Neural cell (in vitro differentiated cells): ENCODE results near the gene TCF12. TPM values are rescaled to one million over a fixed set of nuclear protein-coding genes. Genes with fewer than 3 reads are reported as not detected.

Source experiments
- H2AFZ ChIP-seq: fragments of 200-600, 300-800 bp; sonication (generic), shearing (Covaris generic); 2 replicates; pipeline ENCODE4 v1.6.0; 2014; ENCODE audit warnings: low read depth, mild to moderate bottlenecking, antibody characterized with exemption, low read length, moderate library complexity
- H3F3A ChIP-seq: fragments of 200-600 bp; shearing (Covaris generic); 2 replicates; pipeline ENCODE4 v1.6.1; 2016; ENCODE audit warnings: mild to moderate bottlenecking, moderate library complexity, mixed read lengths, antibody characterized with exemption, low read length; ENCODE audit not compliant: insufficient read depth, poor library complexity, severe bottlenecking
- H3K27ac ChIP-seq: fragments of 200-600, 300-800 bp; sonication (generic), shearing (Covaris generic); 2 replicates; pipeline ENCODE4 v1.5.1; 2014; ENCODE audit warnings: mild to moderate bottlenecking, low read length, moderate library complexity
- H3K27me3 ChIP-seq: fragments of 300-800, 200-600 bp; sonication (generic), shearing (Covaris generic); 2 replicates; pipeline ENCODE4 v1.6.0; 2014; ENCODE audit warnings: mild to moderate bottlenecking, low read depth, low read length, moderate library complexity; ENCODE audit not compliant: insufficient read depth
- H3K36me3 ChIP-seq: fragments of 300-800, 200-600 bp; sonication (generic), shearing (Covaris generic); 2 replicates; pipeline ENCODE4 v1.5.1; 2014; ENCODE audit warnings: mild to moderate bottlenecking, antibody characterized with exemption, low read length, moderate library complexity; ENCODE audit not compliant: insufficient read depth
- H3K4me2 ChIP-seq: fragments of 300-800, 200-600 bp; sonication (generic), shearing (Covaris generic); 2 replicates; pipeline ENCODE4 v1.6.0; 2014; ENCODE audit warnings: mild to moderate bottlenecking, low read length
- H3K4me3 ChIP-seq: fragments of 300-800, 200-600 bp; sonication (generic), shearing (Covaris generic); 2 replicates; pipeline ENCODE4 v1.5.1; 2014; ENCODE audit warnings: mild to moderate bottlenecking, low read length, moderate library complexity
- H3K79me2 ChIP-seq: fragments of 200-600 bp; shearing (Covaris generic); replicated peaks from 2 replicates; pipeline ENCODE4 v1.6.0; 2014; ENCODE audit warnings: mild to moderate bottlenecking, low read length, moderate library complexity; ENCODE audit not compliant: insufficient read depth
- H3K9ac ChIP-seq: fragments of 300-800, 200-600 bp; sonication (generic), shearing (Covaris generic); 2 replicates; pipeline ENCODE4 v1.6.1; 2016; ENCODE audit warnings: mild to moderate bottlenecking, low read length, mixed read lengths
- H3K9me2 ChIP-seq: fragments of 200-600 bp; shearing (Covaris generic); 2 replicates; pipeline ENCODE4 v1.6.1; 2016; ENCODE audit warnings: mild to moderate bottlenecking, low read length, mixed read lengths; ENCODE audit not compliant: insufficient read depth
- H3K9me3 ChIP-seq: fragments of 200-600, 300-800 bp; sonication (generic), shearing (Covaris generic); 2 replicates; pipeline ENCODE4 v1.6.1; 2016; ENCODE audit warnings: mild to moderate bottlenecking, mixed run types, low read length, moderate library complexity, mixed read lengths
- H4K20me1 ChIP-seq: fragments of 200-600 bp; shearing (Covaris generic); 2 replicates; pipeline ENCODE4 v1.6.1; 2016; ENCODE audit warnings: mild to moderate bottlenecking, mixed run types; ENCODE audit not compliant: insufficient read depth
- CTCF ChIP-seq: fragments of 450-650 bp; IDR thresholded peaks from 2 replicates; pipeline ENCODE4 v1.5.1; 2014; ENCODE audit warnings: antibody characterized with exemption, mild to moderate bottlenecking, moderate library complexity; ENCODE audit not compliant: poor library complexity, severe bottlenecking
- EP300 ChIP-seq: fragments of 450-650 bp; conservative IDR thresholded peaks from 2 replicates; pipeline ENCODE4 v1.6.1; 2014; ENCODE audit warnings: antibody characterized with exemption, mild to moderate bottlenecking, moderate library complexity; ENCODE audit not compliant: poor library complexity, severe bottlenecking
- EZH2 ChIP-seq: fragments of 200-600, 300-800 bp; shearing (Covaris generic), sonication (generic); IDR thresholded peaks from 2 replicates; pipeline ENCODE4 v1.6.1; 2014; ENCODE audit warnings: antibody characterized with exemption, low read length, borderline replicate concordance, mild to moderate bottlenecking; ENCODE audit not compliant: insufficient read depth, poor library complexity, severe bottlenecking
- MXI1 ChIP-seq: fragments of 450-650 bp; conservative IDR thresholded peaks from 2 replicates; pipeline ENCODE4 v1.6.1; 2014; ENCODE audit warnings: antibody characterized with exemption, mild to moderate bottlenecking; ENCODE audit not compliant: poor library complexity, severe bottlenecking
- POLR2AphosphoS5 ChIP-seq: IDR thresholded peaks from 2 replicates; pipeline ENCODE4 v1.6.1; 2012
- RAD21 ChIP-seq: fragments of 450-650 bp; conservative IDR thresholded peaks from 2 replicates; pipeline ENCODE4 v1.6.1; 2014; ENCODE audit warnings: antibody characterized with exemption, mild to moderate bottlenecking, moderate library complexity
- SMC3 ChIP-seq: fragments of 450-650 bp; conservative IDR thresholded peaks from 2 replicates; pipeline ENCODE4 v1.6.1; 2014; ENCODE audit warnings: antibody characterized with exemption, mild to moderate bottlenecking, moderate library complexity; ENCODE audit not compliant: poor library complexity
- TAF1 ChIP-seq: IDR thresholded peaks from 2 replicates; pipeline ENCODE4 v1.6.1; 2012; ENCODE audit warnings: low read depth
- polyA plus RNA-seq: library from polyadenylated mRNA; depleted of rRNA; stranded (reverse); fragments of >200 nt; gene quantifications from 2 replicates; pipeline ENCODE4 v1.2.3, GENCODE V29; 2014
- TF ChIP-seq, protein P1 (sequence below): IDR thresholded peaks from 2 replicates; pipeline ENCODE4 v1.6.1; 2012; ENCODE audit warnings: borderline replicate concordance

Gene TCF12
- polyA plus RNA-seq, 1 donor from 2014 or later = 52.7 TPM

DNA sequence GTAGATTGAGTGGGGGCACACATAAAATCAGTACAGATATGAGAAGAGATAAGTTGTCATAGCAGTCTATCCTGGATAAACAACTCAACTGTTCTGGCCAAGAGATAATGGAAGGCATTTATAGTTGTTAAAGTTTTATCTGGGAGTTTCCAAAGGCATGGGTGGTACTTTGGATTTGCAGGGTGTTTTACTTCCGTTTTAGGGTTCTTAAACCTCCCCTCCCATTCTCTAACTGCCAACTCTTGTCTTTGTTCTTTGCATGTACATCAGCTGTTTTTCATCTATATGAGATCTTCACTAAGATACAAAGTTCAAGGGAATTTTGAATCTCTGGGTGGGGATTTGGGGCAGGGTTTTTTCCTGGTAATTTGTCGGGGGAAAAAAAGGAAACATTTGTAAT, 283.1 kb downstream of the TCF12 start:
- Histone ChIP-seq H2AFZ (no peak overlapping the region), H3K27me3 (no peaks in the 10 kb centered on the region), H3K27ac (no peak overlapping the region), H3K9ac (no peak overlapping the region), H3F3A (peaks cover 8% of the 10 kb centered on the region), H3K9me2 (no peaks in the 10 kb centered on the region), H4K20me1 (no peaks in the 10 kb centered on the region), H3K4me3 (no peak overlapping the region), H3K36me3 (no peaks in the 10 kb centered on the region), H3K4me2 (no peak overlapping the region), H3K9me3 (no peaks in the 10 kb centered on the region), H3K79me2 (peaks cover 6% of the 10 kb centered on the region)
- no peak for TF ChIP-seq TAF1
- TF ChIP-seq, protein P1, sequence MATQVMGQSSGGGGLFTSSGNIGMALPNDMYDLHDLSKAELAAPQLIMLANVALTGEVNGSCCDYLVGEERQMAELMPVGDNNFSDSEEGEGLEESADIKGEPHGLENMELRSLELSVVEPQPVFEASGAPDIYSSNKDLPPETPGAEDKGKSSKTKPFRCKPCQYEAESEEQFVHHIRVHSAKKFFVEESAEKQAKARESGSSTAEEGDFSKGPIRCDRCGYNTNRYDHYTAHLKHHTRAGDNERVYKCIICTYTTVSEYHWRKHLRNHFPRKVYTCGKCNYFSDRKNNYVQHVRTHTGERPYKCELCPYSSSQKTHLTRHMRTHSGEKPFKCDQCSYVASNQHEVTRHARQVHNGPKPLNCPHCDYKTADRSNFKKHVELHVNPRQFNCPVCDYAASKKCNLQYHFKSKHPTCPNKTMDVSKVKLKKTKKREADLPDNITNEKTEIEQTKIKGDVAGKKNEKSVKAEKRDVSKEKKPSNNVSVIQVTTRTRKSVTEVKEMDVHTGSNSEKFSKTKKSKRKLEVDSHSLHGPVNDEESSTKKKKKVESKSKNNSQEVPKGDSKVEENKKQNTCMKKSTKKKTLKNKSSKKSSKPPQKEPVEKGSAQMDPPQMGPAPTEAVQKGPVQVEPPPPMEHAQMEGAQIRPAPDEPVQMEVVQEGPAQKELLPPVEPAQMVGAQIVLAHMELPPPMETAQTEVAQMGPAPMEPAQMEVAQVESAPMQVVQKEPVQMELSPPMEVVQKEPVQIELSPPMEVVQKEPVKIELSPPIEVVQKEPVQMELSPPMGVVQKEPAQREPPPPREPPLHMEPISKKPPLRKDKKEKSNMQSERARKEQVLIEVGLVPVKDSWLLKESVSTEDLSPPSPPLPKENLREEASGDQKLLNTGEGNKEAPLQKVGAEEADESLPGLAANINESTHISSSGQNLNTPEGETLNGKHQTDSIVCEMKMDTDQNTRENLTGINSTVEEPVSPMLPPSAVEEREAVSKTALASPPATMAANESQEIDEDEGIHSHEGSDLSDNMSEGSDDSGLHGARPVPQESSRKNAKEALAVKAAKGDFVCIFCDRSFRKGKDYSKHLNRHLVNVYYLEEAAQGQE = no peak
- TF ChIP-seq MXI1 = no peak
- no peak for TF ChIP-seq POLR2AphosphoS5
- TF ChIP-seq RAD21 = no peak
- TF ChIP-seq CTCF = no peak
- TF ChIP-seq SMC3 = no peak
- TF ChIP-seq EZH2 = no peak
- TF ChIP-seq EP300 = no peak

DNA sequence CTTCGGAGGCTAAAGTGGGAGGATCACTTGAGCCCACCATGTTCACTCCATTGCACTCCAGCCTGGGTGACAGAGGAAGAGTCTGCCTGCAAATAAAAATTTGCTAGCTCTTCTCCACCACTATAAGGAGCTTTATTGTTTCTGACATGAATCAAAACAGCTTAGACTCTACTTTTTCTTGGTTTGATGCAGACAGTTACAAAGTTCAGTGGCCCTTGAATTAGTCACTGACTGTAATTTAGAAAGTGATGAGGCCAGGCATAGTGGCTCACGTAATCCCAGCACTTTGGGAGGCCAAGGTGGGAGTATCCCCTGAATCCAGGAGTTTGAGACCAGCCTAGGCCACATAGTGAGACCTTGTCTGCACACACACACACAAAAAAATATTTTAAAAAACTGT, 285.5 kb downstream of the TCF12 start:
- no peak overlapping the region for H2AFZ ChIP-seq
- no peaks in the 10 kb centered on the region for H3K9me2 ChIP-seq
- peaks cover 6% of the 10 kb centered on the region for H3K79me2 ChIP-seq
- no peaks in the 10 kb centered on the region for H3K36me3 ChIP-seq
- H3K9ac ChIP-seq = no peak overlapping the region
- H3K9me3 ChIP-seq = no peaks in the 10 kb centered on the region
- TF ChIP-seq POLR2AphosphoS5 (no peak), EP300 (no peak), CTCF (no peak), SMC3 (no peak), TAF1 (no peak), EZH2 (no peak), RAD21 (no peak), MXI1 (no peak)
- TF ChIP-seq, protein P1 = no peak
- H3K4me2 ChIP-seq = no peak overlapping the region
- no peak overlapping the region for H3K4me3 ChIP-seq
- H4K20me1 ChIP-seq = no peaks in the 10 kb centered on the region
- no peaks in the 10 kb centered on the region for H3F3A ChIP-seq
- no peaks in the 10 kb centered on the region for H3K27me3 ChIP-seq
- H3K27ac ChIP-seq = no peak overlapping the region
